WI38 (cell line): ENCODE data around the gene MGAM2.

Source experiments
- H3K4me3 ChIP-seq: 2 replicates; pipeline ENCODE4 v1.5.1; 2011; ENCODE audit warnings: low read depth, mild to moderate bottlenecking, control low read depth, low read length
- CTCF ChIP-seq: IDR thresholded peaks from 2 replicates; pipeline ENCODE4 v1.5.1; 2012; ENCODE audit warnings: low read depth, mild to moderate bottlenecking, control low read depth, low read length

The MGAM2 gene

GRCh38 chr7:142111499-142111898 lies at the start of gene MGAM2:
TSS of gene MGAM2 (plus strand) at chr7:142111718. CDS start at chr7:142116874, 5,156 bp downstream.
- no peak within 1 kb of the TSS for H3K4me3 ChIP-seq
- TF ChIP-seq CTCF: no peak

DNA sequence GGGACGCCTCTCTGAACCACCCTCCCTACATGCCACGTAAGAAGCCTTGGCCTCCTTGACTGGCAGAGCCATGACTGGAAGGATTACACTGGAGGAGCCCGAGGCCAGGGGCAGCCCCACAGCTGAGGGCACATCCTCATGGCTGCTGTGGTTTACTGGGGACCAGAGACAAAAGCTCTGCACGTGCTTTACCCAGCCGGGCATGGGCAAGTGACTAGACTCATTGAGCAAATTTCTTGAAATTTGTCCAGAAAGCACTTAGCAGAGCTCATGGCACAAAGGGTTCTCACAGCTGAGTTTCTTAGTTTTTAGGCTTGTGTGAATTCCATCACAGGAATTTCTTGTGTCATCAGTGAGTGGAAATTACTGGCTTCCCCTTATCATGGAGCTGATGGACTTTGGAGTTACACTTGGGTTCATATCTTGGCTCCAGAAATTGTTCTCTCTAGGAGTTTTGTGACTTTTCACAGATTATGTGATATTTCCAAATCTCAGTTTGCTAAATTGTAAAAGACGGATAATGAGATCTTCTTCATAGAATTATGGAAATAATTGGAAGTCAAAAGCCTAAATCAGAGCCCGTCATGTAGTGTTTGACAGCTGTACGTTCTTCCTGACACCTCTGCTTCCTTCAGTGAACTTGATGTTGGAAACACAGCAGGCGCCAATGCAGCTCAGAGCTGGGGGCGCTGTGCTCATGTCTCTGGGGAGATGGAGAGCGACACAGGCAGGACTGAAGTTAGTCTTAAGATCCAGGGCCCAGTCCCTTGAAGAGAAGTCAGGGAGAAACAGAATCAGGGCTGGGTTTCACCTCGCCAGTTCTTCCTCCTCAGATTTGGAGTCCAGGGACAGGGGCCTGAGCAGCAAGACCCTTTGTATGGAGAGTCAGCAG lies 47.7 kb upstream of the MGAM2 start:
- H3K4me3 ChIP-seq: no peak overlapping the region
- TF ChIP-seq CTCF: no peak

GRCh38 chr7:142066536-142066935 lies 45.0 kb upstream of the MGAM2 start:
- no peak overlapping the region for H3K4me3 ChIP-seq
- no peak for TF ChIP-seq CTCF

GRCh38 chr7:142077762-142078161 lies 33.8 kb upstream of the MGAM2 start:
- no peak overlapping the region for H3K4me3 ChIP-seq

DNA sequence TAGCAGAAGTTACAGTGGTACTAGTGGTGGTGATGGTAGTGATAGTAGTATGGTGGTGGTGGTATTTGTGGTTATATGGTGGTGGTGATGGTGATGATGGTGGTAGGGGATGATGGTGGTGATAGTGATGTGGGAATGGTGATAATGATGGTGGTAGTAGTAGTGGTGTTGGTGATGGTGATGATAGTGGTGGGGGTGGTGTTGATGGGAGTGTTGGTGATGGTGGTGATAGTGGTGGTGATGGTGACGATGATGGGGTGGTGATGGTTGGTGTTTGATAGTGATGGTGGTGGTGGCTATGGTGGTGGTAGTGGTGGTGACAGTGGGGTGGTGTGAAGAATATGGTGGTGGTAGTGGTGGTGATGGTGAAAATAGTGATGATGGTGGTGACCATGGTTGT lies 27.9 kb upstream of the MGAM2 start:
- no peak overlapping the region for H3K4me3 ChIP-seq
- TF ChIP-seq CTCF: no peak

More at GRCh38 chr7:142077762-142078161, 33.8 kb upstream of the MGAM2 start:
- no peak for TF ChIP-seq CTCF

- H3K4me3 ChIP-seq: no peak overlapping the region
- TF ChIP-seq CTCF: no peak
These were observed 26.1 kb upstream of the MGAM2 start for GRCh38 chr7:142085428-142085827.

DNA sequence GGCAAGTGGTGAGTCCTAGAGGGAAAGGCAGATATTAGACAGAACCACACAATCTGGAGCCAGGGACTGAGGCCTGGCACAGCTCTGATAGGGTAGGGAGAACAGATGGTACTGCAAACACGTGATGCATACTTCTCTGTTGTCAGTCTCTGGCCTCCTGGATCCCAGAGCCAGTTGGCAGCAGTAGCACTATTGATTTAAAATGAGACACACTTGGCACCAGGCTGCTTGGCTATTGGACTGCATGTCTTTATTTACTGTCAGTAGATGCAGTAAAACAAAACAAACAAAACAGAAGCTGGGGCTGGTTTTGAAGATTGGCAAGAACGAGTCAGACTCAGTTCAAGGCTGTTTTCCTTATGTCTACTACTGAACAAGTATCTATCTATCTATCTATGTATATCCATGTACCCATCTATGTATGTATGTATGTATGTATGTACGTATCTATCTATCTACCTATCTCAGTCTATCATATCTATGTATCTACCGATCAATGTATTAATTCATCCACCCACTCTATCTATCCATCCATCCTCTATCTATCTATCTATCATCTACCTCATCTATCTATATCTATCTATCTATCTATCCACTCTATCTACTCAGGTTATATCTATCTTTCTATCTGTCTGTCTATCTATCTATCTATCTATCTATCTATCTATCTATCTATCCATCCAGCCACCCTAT lies 23.4 kb upstream of the MGAM2 start:
- TF ChIP-seq CTCF: no peak
- no peak overlapping the region for H3K4me3 ChIP-seq
